Activated CD4-positive, alpha-beta T cell treated with anti-CD3 and anti-CD28 coated beads, Interleukin-2, amount 50 U/mL, for 24 hours (primary cell): Measurements from ENCODE around the gene TMEM165.

ENCODE experiments used
- DNase-seq, 2 donors: peaks; one replicate each; pipeline ENCODE4 v3.0.0-alpha.2; 2020; ENCODE audit warnings: low read depth in 1 of 2, low spot score in 1 of 2

Gene TMEM165

DNA sequence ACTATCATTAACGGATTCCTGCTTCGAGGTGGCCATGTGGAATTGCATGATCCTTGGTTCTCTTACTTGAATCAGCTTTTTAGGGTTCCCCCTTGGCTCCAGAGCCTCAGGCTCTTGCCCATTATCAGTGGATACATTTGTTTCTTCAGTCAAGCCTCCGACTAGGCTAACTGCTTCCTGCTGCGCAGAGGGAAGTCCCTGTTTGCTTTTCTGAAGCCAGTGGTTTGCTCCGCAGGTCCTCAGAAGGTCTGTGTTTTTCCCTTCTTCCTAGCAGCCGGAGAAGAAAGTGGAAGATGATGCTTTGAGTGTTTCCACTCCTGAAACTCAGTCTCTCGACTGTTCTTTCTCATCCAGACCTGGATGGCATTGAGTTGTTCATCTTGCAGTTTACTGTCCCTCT, 29.1 kb upstream of the TMEM165 start:
- DNase-seq, result no peak

DNA sequence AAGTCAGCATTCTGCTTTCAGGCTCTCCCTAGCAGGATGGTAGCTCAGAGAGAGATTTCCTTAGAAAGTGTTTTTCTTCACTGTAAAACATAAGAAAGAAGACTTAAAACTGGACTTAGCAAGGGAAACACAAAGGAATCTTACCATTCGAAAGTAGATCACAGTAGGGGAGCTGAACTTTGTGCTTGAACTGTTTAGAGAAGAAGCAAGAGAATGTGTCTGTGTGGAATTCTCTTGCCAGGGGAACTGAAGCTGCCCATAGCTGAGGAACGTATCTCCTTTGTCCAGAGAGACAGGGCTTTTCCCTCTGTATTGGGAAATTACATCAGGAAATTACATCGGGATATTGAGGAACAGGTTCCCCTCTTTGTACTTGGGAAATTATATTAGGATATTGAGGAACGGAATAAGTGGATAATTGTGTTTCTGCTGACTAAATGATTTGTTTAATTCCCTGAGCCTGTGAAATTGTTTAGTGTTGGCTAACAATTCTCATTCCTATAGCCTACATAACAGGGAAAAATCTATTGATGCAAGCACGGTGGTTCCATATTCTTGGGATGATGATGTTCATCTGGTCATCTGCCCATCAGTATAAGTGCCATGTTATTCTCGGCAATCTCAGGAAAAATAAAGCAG, 28.6 kb upstream of the TMEM165 start:
- DNase-seq, result no peak

DNA sequence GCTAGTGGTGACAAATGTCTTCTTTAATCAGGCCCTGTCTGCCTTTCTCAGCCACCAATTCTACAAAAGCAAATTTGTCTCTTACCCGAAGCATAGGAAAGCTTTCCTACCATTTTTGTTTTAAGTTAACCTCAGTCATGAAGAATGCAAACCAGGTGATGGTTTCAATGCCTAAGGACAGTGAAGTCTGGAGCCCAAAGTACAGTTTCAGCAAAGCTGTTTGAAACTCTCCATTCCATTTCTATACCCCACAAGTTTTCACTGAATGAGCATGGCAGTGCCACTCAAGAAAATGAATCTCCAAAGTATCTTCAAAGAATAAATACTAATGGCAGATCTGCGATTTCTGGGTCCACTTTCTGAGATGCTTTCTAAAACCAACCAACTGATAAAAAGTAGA, 25.8 kb upstream of the TMEM165 start:
- no peak for DNase-seq

DNA sequence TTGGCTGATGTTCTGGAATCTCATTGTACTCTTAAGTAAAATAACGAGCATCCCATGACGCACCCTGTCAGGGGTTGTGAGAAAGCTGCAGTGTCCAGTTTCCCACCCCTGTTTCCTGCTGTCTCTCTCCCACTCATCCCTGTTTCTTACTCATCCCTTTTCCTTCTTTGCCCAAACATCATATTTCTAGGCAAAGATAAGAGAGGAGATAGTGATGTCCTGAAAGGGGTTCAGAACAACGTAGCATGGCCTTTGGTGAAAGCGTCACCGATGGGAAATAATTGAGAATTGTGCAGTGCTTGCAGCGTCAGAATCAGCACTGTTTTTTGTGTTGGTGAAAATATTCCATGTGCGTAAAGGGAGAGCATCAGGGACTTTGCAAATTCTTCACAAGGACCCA, 23.5 kb upstream of the TMEM165 start:
- no peak for DNase-seq

DNA sequence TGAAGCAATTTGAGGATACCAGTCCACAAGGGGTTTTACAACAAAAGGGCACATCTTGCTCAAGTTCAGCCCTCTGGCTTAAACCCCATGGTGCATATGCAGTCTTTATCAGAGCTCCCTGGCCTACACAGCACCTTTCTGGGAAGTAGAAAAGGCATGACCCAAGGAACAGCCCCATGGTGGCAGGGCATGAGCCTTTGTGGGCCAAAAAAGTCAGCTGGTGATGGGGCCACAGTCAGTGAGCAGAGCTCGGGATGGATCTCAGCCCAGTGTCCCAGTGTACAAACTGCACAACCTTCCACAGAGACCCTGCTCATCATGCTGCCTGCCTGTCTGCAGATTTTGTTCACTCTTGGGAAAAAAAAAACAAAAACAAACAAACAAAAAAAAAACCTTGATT, 22.3 kb upstream of the TMEM165 start:
- no peak for DNase-seq

DNA sequence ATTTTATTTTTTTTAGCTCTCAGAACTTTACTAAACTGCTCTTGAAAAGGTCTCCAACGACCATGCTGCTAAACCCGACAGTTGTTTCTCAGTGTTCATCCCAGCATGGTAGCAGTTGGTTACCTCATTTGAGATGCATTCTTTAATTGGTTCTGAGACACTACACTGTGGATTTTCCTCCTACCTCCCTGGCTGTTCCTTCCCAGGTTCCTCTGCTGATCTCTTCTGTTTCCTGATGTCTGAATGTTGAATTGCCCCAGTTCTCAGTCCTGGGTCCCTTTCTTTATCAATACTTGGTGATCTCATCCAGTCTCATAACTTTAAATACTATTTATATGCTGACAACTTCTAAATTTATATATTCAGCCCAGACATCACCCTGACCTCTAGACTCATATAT, 19.1 kb upstream of the TMEM165 start:
- DNase-seq, result no peak

DNA sequence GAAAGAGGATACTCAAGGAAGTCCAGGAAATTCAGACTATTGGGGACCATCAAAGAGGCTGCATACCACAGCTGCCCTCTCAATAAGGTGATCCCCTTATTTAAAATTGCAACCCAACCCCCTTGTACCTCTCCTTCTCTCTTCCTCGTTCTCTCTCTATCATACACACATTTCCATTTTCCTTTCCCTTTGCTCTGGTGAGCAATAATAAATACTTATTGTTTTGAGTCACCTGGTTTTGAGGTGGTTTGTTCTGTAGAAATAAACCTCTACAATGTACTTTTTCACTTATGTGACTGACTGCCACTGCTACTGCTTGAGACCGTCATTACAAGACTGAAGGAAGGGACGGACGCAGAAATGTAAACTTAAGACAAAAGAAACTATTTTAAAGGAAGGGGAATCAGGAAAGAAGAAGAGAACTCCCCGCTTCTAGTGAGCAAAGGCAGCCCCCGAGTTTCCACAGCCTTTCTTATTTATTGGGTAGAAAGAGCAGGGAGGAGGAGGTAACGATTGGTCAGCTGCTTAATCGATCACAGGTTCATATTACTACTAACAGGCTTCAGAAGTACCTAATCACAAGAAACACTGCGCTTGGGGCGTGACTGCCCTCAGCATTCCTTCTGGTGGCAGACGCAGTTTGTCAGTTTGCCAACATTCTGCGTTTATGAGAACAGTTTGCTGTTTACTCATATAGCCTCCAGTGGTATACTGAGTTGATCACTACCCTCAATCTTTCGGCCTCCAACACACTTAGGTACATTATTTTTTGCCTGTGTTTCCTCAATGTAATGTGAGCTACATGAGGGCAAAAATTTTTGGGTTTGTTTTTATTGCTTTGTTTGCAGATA, 16.9 kb upstream of the TMEM165 start:
- DNase-seq, result no peak

DNA sequence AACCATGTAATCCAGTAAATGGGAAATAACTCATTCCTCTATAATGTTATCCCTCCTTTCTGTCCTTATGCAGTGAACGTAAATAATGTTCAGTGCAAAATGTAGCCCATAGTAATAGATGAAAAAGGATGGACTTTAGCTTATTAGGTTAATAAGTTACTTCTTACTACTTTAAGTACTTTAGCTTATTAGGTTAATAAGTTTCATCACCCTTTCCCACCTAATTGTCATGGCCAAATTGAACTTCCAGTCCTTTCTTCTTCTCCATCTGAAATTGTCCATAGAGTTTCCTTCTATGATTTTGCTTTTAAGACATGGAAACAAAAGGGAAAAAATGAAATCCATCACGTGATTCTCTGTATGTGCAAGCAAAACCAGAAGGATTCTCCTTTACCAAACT, 15.2 kb upstream of the TMEM165 start:
- no peak for DNase-seq

DNA sequence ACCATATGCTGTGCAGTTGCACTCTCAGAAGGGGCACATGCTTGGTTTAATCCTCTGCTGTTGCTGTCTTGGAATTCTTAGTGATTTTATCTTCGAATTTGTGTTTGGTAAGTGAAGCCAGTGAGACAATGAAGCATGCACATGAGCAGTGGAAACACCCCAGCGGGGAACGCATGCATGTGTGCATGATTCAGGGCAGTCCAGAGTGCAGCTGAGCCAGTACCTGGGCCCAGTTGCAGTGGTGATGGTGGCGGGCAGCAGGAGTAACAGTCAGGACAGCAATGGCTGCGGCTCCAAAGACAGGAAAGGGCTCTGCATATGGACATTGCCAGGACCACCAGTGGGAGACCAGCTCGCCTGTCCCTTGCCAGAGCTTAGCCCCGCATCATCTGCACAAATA, 14.3 kb upstream of the TMEM165 start:
- DNase-seq, result no peak

DNA sequence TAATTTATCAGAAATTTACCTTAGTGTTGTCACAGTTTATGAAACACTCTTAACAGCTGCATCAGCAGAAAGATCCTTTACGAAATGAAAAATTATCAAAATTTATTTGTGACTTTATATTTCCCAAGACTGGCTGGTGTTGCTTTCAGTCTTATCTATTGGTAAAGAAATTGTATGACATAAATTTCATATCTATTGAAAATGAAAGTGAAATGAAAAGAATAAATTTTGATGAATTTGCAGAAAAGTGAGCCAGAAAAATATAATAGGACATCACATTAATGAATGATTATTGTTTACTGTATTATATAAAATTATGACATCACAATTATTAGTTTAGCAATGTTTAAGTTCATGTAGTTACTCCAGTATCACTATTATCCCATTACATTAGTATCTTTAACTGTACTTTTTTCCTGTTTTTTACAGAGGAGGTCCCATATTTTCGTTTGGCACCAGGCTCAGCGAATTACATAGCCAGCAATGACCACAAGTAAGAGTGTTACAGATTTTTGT, 13.2 kb upstream of the TMEM165 start:
- no peak for DNase-seq

DNA sequence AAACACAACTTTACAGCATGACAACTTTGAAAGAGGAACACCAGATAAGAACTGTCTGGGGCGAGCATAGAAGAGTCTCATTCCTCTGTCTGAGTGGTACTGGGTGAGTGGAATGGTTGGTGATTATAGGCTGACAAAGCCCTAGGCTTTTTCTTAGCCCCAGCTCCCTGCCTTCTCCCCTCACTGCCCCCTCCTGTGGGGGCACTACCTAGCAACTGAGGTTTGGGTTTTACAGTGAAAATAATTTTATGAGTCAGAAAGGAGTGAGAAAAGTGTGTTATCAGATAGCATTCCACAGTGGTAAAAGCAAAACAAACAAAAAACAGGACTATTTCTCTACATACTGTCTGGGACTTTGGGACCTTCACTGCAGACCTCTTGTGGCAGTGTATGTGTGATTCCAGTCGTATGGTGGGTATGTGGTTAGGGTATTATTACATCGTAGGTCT, 10.5 kb upstream of the TMEM165 start:
- DNase-seq, result no peak

DNA sequence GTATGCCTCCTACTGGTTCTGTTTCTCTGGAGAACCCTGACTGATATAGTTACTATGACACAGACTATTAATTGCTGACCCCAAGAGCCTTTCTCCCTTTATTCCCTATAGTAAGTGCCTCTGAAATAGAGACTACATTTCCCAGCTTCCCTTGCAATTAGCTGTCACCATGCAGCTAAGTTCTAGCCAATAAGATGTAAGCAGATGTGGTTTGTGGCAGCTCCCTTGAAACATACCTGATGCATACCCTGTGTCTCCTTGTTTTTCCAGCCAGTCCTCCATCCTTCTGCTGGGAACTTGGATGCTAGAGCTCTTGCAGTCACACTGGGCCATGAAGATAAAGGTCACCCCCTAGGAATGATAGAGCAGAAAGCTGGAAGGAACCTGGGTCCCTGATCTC, 9.7 kb upstream of the TMEM165 start:
- DNase-seq, result no peak

DNA sequence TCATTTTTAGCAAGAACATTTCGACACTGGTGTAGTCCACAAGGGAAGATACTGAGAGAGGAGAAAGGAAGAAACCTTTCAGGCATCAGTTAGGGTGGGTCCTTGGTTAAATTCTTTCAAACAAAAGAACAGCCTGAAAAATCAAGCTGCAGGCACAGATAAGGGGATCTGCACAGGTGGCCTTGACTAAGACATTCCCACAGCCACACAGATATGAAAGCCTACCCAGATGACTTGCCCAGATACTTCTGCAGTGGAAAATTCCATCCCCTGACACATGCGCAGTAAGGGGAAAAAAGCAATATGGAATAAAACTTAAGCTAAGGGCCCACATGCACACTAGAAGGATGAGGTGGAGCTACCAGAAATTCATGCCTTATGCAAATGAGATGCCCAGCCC, 8.9 kb upstream of the TMEM165 start:
- no peak for DNase-seq

DNA sequence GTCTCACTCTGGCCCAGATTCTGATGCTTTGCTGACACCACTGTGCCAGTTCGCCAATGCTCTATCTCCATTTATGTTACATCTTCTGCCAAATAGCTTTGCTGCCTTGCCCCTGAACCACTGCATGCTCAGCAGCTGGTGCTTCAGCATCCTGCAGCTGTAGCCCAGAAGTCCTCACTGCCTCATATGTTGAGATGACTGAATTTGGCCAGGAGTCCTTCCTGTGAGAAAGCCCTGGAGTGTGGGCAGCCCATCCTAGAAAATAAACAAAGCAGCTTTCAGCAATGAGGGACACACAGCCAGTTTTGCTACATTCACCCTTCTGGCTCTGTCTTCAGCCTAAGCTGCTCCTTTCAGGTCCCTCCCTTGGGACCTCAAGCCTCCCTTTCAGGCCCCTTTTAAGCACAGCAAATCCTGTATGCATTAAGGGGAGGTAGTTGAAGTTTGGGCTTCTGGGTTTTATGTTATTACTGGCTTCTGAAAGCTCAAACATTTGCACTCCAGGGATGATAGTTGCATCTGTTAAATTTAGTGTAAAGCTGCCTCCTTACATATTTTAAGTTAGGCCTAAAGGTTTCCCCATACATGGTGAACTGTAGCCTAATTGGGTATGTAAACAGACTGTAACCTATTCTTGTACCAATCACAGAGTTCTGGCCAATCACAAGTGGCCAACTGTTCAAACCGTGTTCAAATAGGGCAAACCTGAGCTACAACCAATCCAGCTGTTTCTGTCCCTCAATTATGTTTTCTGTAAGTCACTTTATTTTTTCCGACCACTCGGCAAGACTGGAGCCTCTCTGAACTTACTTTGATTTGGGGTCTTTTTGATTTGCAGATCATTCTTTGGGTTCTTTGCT, 2.1 kb upstream of the TMEM165 start:
- no peak for DNase-seq

DNA sequence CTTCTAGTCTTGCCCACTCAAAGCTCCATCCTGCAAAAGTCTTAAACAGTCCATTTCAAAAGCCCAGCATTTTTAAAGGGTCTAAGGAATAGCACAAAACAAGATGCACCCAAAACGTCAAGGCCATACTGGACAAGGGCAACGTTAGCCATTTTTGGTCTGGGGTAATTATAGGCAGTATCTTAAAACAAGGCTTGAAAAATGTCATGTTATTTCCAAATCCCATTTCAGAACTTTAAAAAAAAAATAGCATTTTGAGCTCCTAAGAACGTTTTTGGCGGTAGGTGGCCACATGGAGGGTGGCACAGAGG, 584 bp upstream of the TMEM165 start:
- no peak for DNase-seq

DNA sequence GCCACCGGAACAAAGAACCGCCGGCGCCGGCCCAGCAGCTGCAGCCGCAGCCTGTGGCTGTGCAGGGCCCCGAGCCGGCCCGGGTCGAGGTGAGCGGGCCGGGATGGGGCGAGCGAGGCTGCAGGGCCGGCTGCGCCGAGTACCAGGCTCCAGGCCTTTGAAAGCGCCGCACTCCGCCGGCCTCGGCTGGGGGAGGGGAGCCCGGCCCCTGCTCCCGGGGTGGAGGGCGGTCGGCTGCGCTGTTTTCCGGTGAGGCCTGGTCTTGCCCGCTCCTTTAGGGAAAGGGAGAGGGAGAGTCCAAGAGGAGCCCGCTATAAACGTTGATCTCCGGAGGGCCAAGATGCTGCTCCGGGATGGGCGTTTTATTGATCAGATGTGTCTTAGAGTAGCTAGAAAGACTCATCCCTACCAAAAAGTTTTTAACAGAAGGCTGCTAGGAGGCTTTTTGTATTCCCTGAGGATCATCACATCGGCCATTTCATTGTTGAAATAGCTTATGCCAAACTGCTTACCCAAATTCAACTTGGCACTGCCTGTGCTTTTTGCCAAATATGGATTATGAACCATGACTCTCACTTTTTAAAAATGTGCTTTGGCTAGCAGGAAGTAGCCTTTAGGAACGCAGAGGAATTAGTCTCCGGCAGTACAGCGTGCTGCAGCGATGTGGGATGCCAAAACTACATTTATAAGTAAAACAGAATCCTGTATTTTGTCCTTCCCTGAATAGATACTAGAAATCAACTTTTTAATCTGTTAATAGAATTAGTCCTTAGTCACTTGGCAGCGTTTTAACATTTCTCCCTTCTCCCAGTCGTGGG, 760 bp downstream of the TMEM165 start:
- no peak for DNase-seq

DNA sequence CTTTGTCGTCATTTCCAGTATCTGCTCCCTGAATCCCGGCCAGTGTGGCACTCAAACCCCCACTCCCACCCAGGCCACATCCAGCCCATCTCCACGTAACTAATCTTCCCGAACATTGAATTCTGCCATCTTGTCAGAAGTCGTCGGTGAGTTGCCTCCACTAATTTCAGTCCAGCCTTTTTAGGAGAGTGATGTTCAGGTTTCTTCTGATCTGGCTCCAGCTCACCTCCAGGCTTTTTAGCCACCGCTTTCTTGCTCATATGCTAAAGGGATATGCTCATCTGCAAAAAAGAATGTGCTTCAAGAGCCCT, 1.3 kb downstream of the TMEM165 start:
- DNase-seq, result no peak

DNA sequence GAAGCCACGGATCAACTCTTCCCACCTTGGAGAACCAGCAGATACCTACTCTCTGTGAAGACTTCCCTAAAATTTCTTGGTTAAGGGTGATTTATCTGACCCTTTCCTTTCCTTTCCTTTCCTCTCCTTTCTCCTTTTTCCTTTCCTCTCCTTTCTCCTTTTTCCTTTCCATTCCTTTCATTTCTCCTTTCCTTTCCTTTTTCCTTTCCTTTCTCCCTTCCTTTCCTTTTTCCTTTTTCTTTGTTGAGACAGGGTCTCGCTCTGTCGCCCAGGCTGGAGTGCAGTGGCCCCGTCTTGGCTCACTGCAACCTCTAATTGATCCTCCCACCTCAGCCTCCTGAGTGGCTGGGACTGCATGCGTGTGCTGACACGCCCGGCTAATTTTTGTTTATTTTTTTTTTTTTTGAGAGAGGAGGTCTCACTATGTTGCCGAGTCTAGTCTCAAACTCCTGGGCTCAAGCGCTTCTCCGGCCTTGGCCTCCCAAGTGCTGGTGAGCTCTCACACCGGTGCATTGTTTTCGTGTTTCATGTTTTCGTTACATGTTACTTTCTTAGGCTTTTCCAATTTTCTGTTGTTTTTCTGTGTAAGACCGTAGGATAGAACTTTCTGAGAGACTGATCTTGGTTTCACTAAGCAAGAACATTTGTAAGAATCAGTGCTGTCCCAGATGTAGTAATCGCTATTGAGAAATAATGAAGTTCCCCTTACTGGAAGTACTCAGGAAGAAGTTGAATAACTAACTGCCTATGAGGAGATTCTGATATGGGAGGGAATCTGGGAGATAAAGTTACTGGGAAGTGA, 2.0 kb downstream of the TMEM165 start:
- no peak for DNase-seq

DNA sequence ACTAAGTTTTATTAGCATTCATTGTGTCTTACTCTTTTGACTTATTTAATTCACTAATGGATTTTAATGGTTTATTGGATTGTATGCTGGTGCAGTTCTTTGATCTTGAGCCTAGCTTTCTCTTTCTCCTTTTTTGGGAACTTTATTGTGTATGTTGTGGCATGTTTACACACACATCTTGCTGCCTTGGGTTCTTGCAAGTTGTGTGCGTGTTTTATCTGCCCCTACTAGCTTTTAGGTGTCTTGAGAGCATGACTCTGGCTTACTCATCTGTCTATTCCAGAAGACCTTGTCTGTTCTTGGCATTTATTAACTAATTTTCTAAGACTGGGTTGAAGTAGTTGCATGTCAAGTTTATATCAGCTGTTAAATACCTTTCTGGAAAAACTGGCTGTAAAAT, 2.7 kb downstream of the TMEM165 start:
- DNase-seq, result no peak

DNA sequence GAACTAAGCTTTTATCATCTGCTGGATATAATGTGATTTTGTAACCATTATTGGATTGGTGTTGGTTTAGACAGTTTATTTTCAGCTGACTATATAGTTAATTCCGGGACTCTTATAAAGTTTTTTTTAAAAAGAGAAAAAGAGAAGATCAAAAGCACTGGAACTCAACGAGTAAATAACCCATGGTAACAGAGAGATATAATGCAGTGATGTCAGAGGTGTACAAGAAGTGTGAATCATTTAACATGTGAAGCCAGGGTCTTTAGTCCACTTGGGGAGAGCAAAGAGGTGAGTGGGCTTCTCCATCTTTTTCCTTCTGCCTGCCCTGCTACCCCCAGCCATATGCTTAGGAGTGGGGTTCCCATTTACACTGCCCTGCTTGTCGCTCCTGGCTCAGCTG, 3.2 kb downstream of the TMEM165 start:
- no peak for DNase-seq
